Duodenal mucosa (tissue), 2 donors: ENCODE results near the gene ABHD4.

Experiments used
- H3K27ac ChIP-seq: one replicate; pipeline ENCODE4 v1.7.0; 2013; ENCODE audit warnings: low read depth, low read length
- H3K27me3 ChIP-seq, 2 donors: one replicate each; pipeline ENCODE4 v1.7.0; 2013; ENCODE audit warnings: low read length in 2 of 2, control low read depth in 1 of 2; ENCODE audit not compliant: insufficient read depth in 2 of 2, control insufficient read depth in 1 of 2
- H3K36me3 ChIP-seq, 2 donors: one replicate each; pipeline ENCODE4 v1.7.0; 2013; ENCODE audit warnings: low read length in 2 of 2, control low read depth in 1 of 2; ENCODE audit not compliant: insufficient read depth in 2 of 2, control insufficient read depth in 1 of 2
- H3K4me1 ChIP-seq, 2 donors: one replicate each; pipeline ENCODE4 v1.7.0; 2013; ENCODE audit warnings: low read length in 2 of 2, control low read depth in 1 of 2; ENCODE audit not compliant: insufficient read depth in 2 of 2, control insufficient read depth in 1 of 2
- H3K4me3 ChIP-seq, 2 donors: one replicate each; pipeline ENCODE4 v1.7.0; 2013; ENCODE audit warnings: low read length in 2 of 2, low read depth in 1 of 2
- H3K9ac ChIP-seq, 2 donors: one replicate each; pipeline ENCODE4 v1.7.0; 2013; ENCODE audit warnings: low read length in 2 of 2, low read depth in 1 of 2
- H3K9me3 ChIP-seq, 2 donors: one replicate each; pipeline ENCODE4 v1.7.0; 2013; ENCODE audit warnings: low read length in 2 of 2, control low read depth in 1 of 2; ENCODE audit not compliant: control insufficient read depth in 1 of 2

ABHD4 gene

DNA sequence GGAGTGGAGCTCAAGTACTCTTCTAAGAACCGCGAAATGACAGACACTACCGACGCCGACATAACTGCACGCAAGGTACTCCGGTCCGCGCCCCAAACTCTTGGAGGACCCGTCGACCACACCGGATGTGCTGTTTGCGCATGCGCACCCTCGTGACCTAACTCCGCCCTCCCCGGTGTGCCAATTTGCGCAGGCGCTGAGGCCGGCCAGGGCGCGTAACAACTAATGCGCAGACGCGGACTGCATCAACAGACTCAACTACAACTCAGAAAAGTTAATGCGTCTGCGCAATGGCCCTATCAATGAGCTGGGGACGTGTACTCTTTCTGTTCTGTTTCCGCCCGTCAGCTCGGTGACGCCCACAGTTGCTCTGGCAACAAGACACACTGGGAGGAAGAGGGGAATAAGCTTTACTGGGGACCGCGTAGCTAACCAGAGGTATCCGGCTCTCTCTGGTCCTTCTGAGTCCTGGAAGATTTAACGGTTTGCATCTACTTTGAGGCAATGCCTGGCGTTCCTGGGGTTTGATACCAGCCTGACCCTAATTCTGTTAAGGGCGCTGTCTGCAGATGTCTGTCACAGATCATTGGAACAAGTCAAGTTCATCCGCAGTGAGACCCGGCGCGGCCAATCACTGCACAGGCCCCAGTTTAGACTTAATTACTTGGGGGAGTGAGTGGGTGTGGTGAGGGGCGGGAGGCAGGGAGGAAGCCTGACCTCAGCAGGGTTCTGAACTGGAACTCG, 8.8 kb upstream of the ABHD4 start, which contains the start of gene DAD1:
TSS of gene DAD1 (minus strand) at position 129 of the 744 bp plus-strand sequence. CDS start at position 62, 67 bp downstream.
- Histone ChIP-seq H3K4me3 (peak within 1 kb of the TSS; percentile 82 to 87), H3K27me3 (no peaks in the 10 kb centered on the region), H3K27ac (peak within 1 kb of the TSS; percentile 96), H3K9me3 (no peaks in the 10 kb centered on the region), H3K36me3 (peaks cover 0 to 6% of the 10 kb centered on the region in 2 donors), H3K4me1 (peaks cover 43 to 47% of the 10 kb centered on the region in 2 donors), H3K9ac (peak within 1 kb of the TSS; percentile 85 to 94)

DNA sequence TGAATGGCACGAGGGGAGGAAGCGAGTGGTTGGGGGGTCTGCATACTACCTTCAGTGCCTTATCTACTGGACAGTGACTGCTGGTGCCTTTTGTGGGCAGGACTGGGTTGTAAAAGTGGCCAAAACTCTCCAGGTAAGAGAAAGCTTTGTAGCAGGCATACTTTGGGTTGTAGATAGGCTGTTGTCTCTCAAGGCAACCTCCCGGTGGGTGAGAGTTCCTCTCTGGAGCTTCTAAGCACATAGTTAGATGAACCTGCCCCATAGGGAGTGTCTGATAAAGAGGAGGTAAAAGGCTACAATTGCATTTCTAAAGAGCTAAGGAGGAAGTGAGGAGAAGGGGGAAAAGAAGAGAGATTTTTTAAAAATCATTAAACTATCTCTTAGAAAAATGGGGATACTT, 4.9 kb upstream of the ABHD4 start:
- no peaks in the 10 kb centered on the region for H3K27me3 ChIP-seq
- no peak overlapping the region for H3K4me3 ChIP-seq

DNA sequence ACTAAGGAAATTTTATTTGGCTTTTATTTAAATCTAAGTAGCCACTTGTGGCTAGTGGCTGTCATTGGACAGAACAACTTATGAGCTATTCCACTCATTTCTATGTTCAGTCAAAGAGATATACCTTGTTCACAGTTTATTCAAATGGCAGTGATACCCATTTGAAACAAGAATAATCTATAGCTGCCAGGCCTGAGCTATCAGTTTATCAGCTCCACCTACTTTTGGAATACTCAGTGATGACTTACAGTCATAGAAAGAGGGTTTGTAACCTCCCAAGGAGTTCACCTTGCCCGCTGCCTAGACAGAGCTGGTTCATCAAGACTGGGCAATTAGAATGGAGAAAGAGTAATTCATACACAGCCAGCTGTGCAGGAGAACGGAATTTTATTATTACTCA, 4.5 kb upstream of the ABHD4 start:
- Histone ChIP-seq H3K27me3 (no peaks in the 10 kb centered on the region), H3K4me3 (no peak overlapping the region), H3K4me1 (peaks cover 7 to 16% of the 10 kb centered on the region in 2 donors), H3K27ac (no peak overlapping the region), H3K9ac (no peak overlapping the region), H3K9me3 (no peaks in the 10 kb centered on the region), H3K36me3 (no peaks in the 10 kb centered on the region)

More for the DNA sequence above, 4.9 kb upstream of the ABHD4 start:
- Histone ChIP-seq H3K4me1 (peaks cover 9 to 21% of the 10 kb centered on the region in 2 donors), H3K27ac (no peak overlapping the region), H3K36me3 (no peaks in the 10 kb centered on the region), H3K9me3 (no peaks in the 10 kb centered on the region), H3K9ac (no peak overlapping the region)

- Histone ChIP-seq H3K4me3 (no peak overlapping the region), H3K27ac (no peak overlapping the region), H3K36me3 (no peaks in the 10 kb centered on the region), H3K9ac (no peak overlapping the region), H3K9me3 (no peaks in the 10 kb centered on the region), H3K27me3 (no peaks in the 10 kb centered on the region), H3K4me1 (peaks cover 9 to 16% of the 10 kb centered on the region in 2 donors)
Measured at GRCh38 chr14:22594156-22594716, 3.9 kb upstream of the ABHD4 start.

DNA sequence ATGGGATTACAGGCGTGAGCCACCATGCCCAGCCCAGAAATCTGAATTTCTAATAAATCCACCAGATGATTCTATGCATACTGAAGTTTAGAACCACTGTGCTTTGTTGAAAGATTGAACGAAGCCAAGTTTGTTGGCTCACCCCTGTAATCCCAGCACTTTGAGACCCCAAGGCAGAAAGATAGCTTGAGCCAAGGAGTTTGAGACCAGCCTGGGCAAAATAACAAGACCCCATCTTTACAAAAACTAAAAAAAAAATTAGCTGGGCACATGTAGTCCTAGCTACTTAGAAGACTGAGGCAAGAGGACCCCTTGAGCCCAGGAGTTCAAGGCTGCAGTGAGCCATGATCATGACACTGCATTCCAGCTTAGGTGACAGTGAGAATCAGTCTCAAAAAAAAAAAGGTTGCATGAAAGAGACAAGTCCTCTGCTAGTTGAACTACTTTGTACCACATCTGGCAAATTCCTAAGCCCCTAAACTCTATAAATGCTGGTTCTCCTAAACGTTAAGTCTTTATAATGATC, 1.7 kb upstream of the ABHD4 start:
- no peak overlapping the region for H3K27ac ChIP-seq
- peaks cover 12 to 14% of the 10 kb centered on the region in 2 donors for H3K4me1 ChIP-seq
- no peaks in the 10 kb centered on the region for H3K27me3 ChIP-seq
- H3K4me3 ChIP-seq: no peak overlapping the region
- H3K9me3 ChIP-seq: no peaks in the 10 kb centered on the region
- no peak overlapping the region for H3K9ac ChIP-seq
- H3K36me3 ChIP-seq: peaks cover under 1 to 2% of the 10 kb centered on the region in 2 donors

GRCh38 chr14:22597265-22597664, 835 bp upstream of the ABHD4 start:
- Histone ChIP-seq H3K9me3 (no peaks in the 10 kb centered on the region), H3K4me1 (peaks cover 12 to 19% of the 10 kb centered on the region in 2 donors), H3K27me3 (no peaks in the 10 kb centered on the region), H3K9ac (peak overlapping the region in 1 of 2 donors; percentile 93), H3K4me3 (peak overlapping the region; percentile 87 to 94), H3K36me3 (peaks cover 9 to 10% of the 10 kb centered on the region in 2 donors), H3K27ac (no peak overlapping the region)

- Histone ChIP-seq H3K36me3 (peaks cover 13 to 15% of the 10 kb centered on the region in 2 donors), H3K9me3 (no peaks in the 10 kb centered on the region), H3K27me3 (no peaks in the 10 kb centered on the region), H3K4me3 (peak overlapping the region; percentile 87 to 94), H3K4me1 (peaks cover 12 to 19% of the 10 kb centered on the region in 2 donors), H3K27ac (peak overlapping the region; percentile 81), H3K9ac (peak overlapping the region; percentile 87 to 93)
Measured at GRCh38 chr14:22597771-22598098, 365 bp upstream of the ABHD4 start.

GRCh38 chr14:22598896-22599244, 770 bp downstream of the ABHD4 start:
- H3K9ac ChIP-seq: peak overlapping the region; percentile 87 to 93
- H3K4me3 ChIP-seq: peak overlapping the region; percentile 87 to 94
- peaks cover 24 to 26% of the 10 kb centered on the region in 2 donors for H3K36me3 ChIP-seq
- H3K9me3 ChIP-seq: no peaks in the 10 kb centered on the region
- H3K27me3 ChIP-seq: no peaks in the 10 kb centered on the region
- peaks cover 12 to 19% of the 10 kb centered on the region in 2 donors for H3K4me1 ChIP-seq
- peak overlapping the region; percentile 81 for H3K27ac ChIP-seq

DNA sequence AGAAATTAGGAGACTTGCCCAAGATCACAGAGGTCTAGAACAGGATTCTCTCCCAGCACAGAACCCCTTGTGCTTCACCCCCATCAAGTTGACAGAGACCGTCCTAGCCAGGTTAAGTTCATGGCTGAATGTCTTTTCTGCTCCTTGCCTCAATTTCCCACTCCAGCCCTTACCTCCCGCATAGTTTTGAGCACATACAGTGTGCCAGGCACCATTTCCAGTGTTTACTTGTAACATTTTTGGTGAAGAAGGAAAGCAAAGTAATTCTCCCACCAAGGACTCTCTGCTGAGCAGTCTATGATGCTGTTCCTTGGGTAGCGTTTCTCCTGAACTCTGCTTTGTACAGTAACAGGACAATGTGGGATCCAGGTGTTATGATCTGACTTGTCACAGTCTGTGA, 1.2 kb downstream of the ABHD4 start:
- Histone ChIP-seq H3K9me3 (no peaks in the 10 kb centered on the region), H3K4me1 (peaks cover 12 to 19% of the 10 kb centered on the region in 2 donors), H3K4me3 (peak overlapping the region; percentile 87 to 94), H3K27me3 (no peaks in the 10 kb centered on the region), H3K9ac (peak overlapping the region; percentile 87 to 93), H3K27ac (no peak overlapping the region), H3K36me3 (peaks cover 26 to 28% of the 10 kb centered on the region in 2 donors)

DNA sequence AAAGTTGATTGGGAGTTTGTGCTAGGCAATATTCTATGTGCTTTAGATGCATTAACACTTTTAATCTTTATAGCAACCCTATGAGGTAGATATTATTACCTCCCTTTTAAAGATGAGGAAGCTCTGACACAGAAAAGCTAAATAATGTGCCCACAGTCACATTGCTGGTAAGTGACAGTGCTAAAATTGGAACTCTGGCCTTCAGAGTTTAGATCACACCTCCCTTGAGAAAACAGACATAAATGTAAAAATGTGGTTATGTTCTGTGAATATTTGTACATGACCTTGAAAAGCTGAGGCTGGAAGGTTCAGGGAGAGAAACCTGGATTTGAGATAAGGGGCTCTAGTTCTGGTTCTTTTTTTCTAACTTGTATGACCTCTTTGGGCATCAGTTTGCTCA, 1.9 kb downstream of the ABHD4 start:
- Histone ChIP-seq H3K9me3 (no peaks in the 10 kb centered on the region), H3K27me3 (no peaks in the 10 kb centered on the region), H3K36me3 (peaks cover 29 to 34% of the 10 kb centered on the region in 2 donors), H3K4me3 (peak overlapping the region in 1 of 2 donors; percentile 87), H3K27ac (no peak overlapping the region), H3K9ac (no peak overlapping the region), H3K4me1 (peaks cover 12 to 19% of the 10 kb centered on the region in 2 donors)
